Measurements from ENCODE around the gene YTHDC2.

The YTHDC2 gene

GRCh38 chr5:113491022-113491421 is 22.5 kb upstream of the YTHDC2 start:
- TF ChIP-seq CREB1 (IDR thresholded peaks at IDR 0.05; ENCODE audit: low read depth) (no peak), MAX (IDR thresholded peaks at IDR 0.05) (no peak), NFIC (IDR thresholded peaks at IDR 0.05) (no peak), REST (IDR thresholded peaks at IDR 0.05; ENCODE audit: low read depth) (no peak), TCF12 (IDR thresholded peaks at IDR 0.05; ENCODE audit: low read depth) (no peak), RAD21 (IDR thresholded peaks at IDR 0.05; ENCODE audit: low read depth) (no peak), FOXM1 (IDR thresholded peaks at IDR 0.05; ENCODE audit: borderline replicate concordance, low read depth) (no peak), EGR1 (IDR thresholded peaks at IDR 0.05) (no peak), CEBPB (IDR thresholded peaks at IDR 0.05) (no peak), ZBTB7A (IDR thresholded peaks at IDR 0.05; ENCODE audit: low read depth) (no peak), EP300 (IDR thresholded peaks at IDR 0.05; ENCODE audit: borderline replicate concordance) (no peak), TAF1 (IDR thresholded peaks at IDR 0.05; ENCODE audit: low read depth) (no peak), YY1 (IDR thresholded peaks at IDR 0.05; ENCODE audit: low read depth) (no peak), USF1 (IDR thresholded peaks at IDR 0.05) (no peak), TEAD4 (IDR thresholded peaks at IDR 0.05) (no peak)

- TF ChIP-seq YY1 (IDR thresholded peaks at IDR 0.05; ENCODE audit: low read depth) (no peak), FOXM1 (IDR thresholded peaks at IDR 0.05; ENCODE audit: borderline replicate concordance, low read depth) (no peak), EGR1 (IDR thresholded peaks at IDR 0.05) (no peak), MAX (IDR thresholded peaks at IDR 0.05) (no peak), RAD21 (IDR thresholded peaks at IDR 0.05; ENCODE audit: low read depth) (no peak), NFIC (IDR thresholded peaks at IDR 0.05) (no peak), TAF1 (IDR thresholded peaks at IDR 0.05; ENCODE audit: low read depth) (no peak), TEAD4 (IDR thresholded peaks at IDR 0.05) (no peak), EP300 (IDR thresholded peaks at IDR 0.05; ENCODE audit: borderline replicate concordance) (no peak), TCF12 (IDR thresholded peaks at IDR 0.05; ENCODE audit: low read depth) (no peak), REST (IDR thresholded peaks at IDR 0.05; ENCODE audit: low read depth) (no peak), ZBTB7A (IDR thresholded peaks at IDR 0.05; ENCODE audit: low read depth) (no peak), USF1 (IDR thresholded peaks at IDR 0.05) (no peak), CREB1 (IDR thresholded peaks at IDR 0.05; ENCODE audit: low read depth) (no peak), CEBPB (IDR thresholded peaks at IDR 0.05) (no peak)
Measured at GRCh38 chr5:113493446-113493845, 20.0 kb upstream of the YTHDC2 start.

DNA sequence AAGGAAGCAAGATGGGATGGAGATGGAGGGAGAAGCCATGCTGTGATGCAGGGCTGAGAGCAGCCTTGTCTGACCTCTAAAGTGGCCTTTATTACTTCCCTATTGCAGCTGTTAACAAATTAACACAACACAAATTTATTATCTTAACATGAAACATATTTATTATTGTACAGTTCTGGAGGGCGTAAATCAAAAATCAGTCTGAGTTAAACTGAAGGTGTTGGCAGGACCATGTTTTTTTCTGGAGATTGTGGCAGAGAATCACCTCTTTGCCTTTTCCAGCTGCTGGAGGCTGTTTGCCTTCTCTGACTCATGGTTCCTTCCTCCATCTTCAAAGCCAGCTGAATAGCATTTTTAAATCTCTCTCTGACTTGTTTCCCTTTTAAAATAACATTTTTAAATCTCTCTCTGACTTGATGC is 18.1 kb upstream of the YTHDC2 start:
- TF ChIP-seq RAD21 (IDR thresholded peaks at IDR 0.05; ENCODE audit: low read depth) (no peak), FOXM1 (IDR thresholded peaks at IDR 0.05; ENCODE audit: borderline replicate concordance, low read depth) (no peak), MAX (IDR thresholded peaks at IDR 0.05) (no peak), TEAD4 (IDR thresholded peaks at IDR 0.05) (no peak), EP300 (IDR thresholded peaks at IDR 0.05; ENCODE audit: borderline replicate concordance) (no peak), CEBPB (IDR thresholded peaks at IDR 0.05) (no peak), REST (IDR thresholded peaks at IDR 0.05; ENCODE audit: low read depth) (no peak), CREB1 (IDR thresholded peaks at IDR 0.05; ENCODE audit: low read depth) (no peak), TCF12 (IDR thresholded peaks at IDR 0.05; ENCODE audit: low read depth) (no peak), ZBTB7A (IDR thresholded peaks at IDR 0.05; ENCODE audit: low read depth) (no peak), USF1 (IDR thresholded peaks at IDR 0.05) (no peak), TAF1 (IDR thresholded peaks at IDR 0.05; ENCODE audit: low read depth) (no peak)

- TF ChIP-seq EP300 (IDR thresholded peaks at IDR 0.05; ENCODE audit: borderline replicate concordance) (no peak), MAX (IDR thresholded peaks at IDR 0.05) (no peak), TEAD4 (IDR thresholded peaks at IDR 0.05) (no peak), CEBPB (IDR thresholded peaks at IDR 0.05) (no peak), ZBTB7A (IDR thresholded peaks at IDR 0.05; ENCODE audit: low read depth) (no peak), USF1 (IDR thresholded peaks at IDR 0.05) (no peak), RAD21 (IDR thresholded peaks at IDR 0.05; ENCODE audit: low read depth) (no peak), FOXM1 (IDR thresholded peaks at IDR 0.05; ENCODE audit: borderline replicate concordance, low read depth) (no peak)
Measured at GRCh38 chr5:113502073-113502472, 11.4 kb upstream of the YTHDC2 start.
